WTC11 (cell line): Measurements from ENCODE around the gene MRPL34. TPM values are rescaled to one million over a fixed set of nuclear protein-coding genes. Genes with fewer than 3 reads are reported as not detected.

Experiments used
- ATAC-seq: fragments of 200-7000 bp; cut with Tn5 transposase; 2 replicates; pipeline ENCODE4 v1.10.0; 2021; ENCODE audit warnings: mild to moderate bottlenecking, moderate library complexity
- CTCF ChIA-PET: fragments of 300-600 bp; sonication (Branson Sonifier 250); formaldehyde crosslinking; loops from one replicate; lab custom pipeline; 2021; ENCODE audit warnings: antibody characterized with exemption; lab: Charles Lee
- POLR2A ChIA-PET: fragments of 350-600 bp; sonication (Branson Sonifier 250); formaldehyde crosslinking; loops from one replicate; lab custom pipeline; 2021; ENCODE audit warnings: antibody characterized with exemption; lab: Charles Lee
- DNase-seq: peaks from one replicate; pipeline ENCODE4 v3.0.0; 2021; ENCODE audit warnings: low spot score
- H3K27ac Mint-ChIP-seq: 2 replicates; pipeline ENCODE4 v1.8.0; 2021; ENCODE audit warnings: mixed read lengths
- H3K27me3 Mint-ChIP-seq: 2 replicates; pipeline ENCODE4 v1.8.0; 2021; ENCODE audit warnings: low read depth, mild to moderate bottlenecking, moderate library complexity, mixed read lengths
- H3K36me3 Mint-ChIP-seq: 2 replicates; pipeline ENCODE4 v1.8.0; 2021; ENCODE audit warnings: mixed read lengths
- H3K4me1 Mint-ChIP-seq: 2 replicates; pipeline ENCODE4 v1.8.0; 2022; ENCODE audit warnings: mixed read lengths
- H3K4me3 Mint-ChIP-seq: 2 replicates; pipeline ENCODE4 v1.8.0; 2021; ENCODE audit warnings: mild to moderate bottlenecking, moderate library complexity, mixed read lengths
- H3K9me3 Mint-ChIP-seq: 2 replicates; pipeline ENCODE4 v1.8.0; 2021; ENCODE audit warnings: mixed read lengths
- EMX1 ChIP-seq: fragments of 250-450 bp; sonication (Bioruptor Pico); IDR thresholded peaks from 2 replicates; pipeline ENCODE4 v1.8.0; 2021; ENCODE audit warnings: mild to moderate bottlenecking
- FOXK1 ChIP-seq: sonication (generic); formaldehyde crosslinking; IDR thresholded peaks from 2 replicates; pipeline ENCODE4 v1.8.0; 2022; ENCODE audit warnings: mild to moderate bottlenecking, moderate library complexity, missing genetic modification reagents
- GABPB1 ChIP-seq: sonication (generic); formaldehyde crosslinking; IDR thresholded peaks from 2 replicates; pipeline ENCODE4 v1.8.1; 2023; ENCODE audit warnings: mild to moderate bottlenecking, missing genetic modification reagents
- GRHL2 ChIP-seq: fragments of 250-450 bp; sonication (Bioruptor Pico); IDR thresholded peaks from 2 replicates; pipeline ENCODE4 v1.8.0; 2022; ENCODE audit warnings: mild to moderate bottlenecking, moderate library complexity; ENCODE audit not compliant: insufficient replicate concordance, severe bottlenecking
- JAZF1 ChIP-seq: fragments of 250-450 bp; sonication (Bioruptor Pico); IDR thresholded peaks from 2 replicates; pipeline ENCODE4 v1.9.0; 2021; ENCODE audit warnings: moderate library complexity, mild to moderate bottlenecking, inconsistent platforms
- MXD4 ChIP-seq: fragments of 250-450 bp; sonication (Bioruptor Pico); IDR thresholded peaks from 2 replicates; pipeline ENCODE4 v1.8.0; 2021; ENCODE audit warnings: mild to moderate bottlenecking, moderate library complexity, borderline replicate concordance
- MYBL2 ChIP-seq: sonication (generic); formaldehyde crosslinking; IDR thresholded peaks from 2 replicates; pipeline ENCODE4 v1.8.1; 2023; ENCODE audit warnings: mild to moderate bottlenecking, moderate library complexity, missing genetic modification reagents
- NFE2L1 ChIP-seq: sonication (generic); formaldehyde crosslinking; IDR thresholded peaks from 2 replicates; pipeline ENCODE4 v1.8.1; 2023; ENCODE audit warnings: missing genetic modification reagents
- NR3C1 ChIP-seq: sonication (generic); formaldehyde crosslinking; conservative IDR thresholded peaks from 2 replicates; pipeline ENCODE4 v1.8.1; 2023; ENCODE audit warnings: low read depth, mild to moderate bottlenecking, missing genetic modification reagents
- RORB ChIP-seq: fragments of 250-450 bp; sonication (Bioruptor Pico); IDR thresholded peaks from 2 replicates; pipeline ENCODE4 v1.9.0; 2021; ENCODE audit warnings: mild to moderate bottlenecking
- SOX15 ChIP-seq: fragments of 250-450 bp; sonication (Bioruptor Pico); IDR thresholded peaks from 2 replicates; pipeline ENCODE4 v1.9.0; 2021; ENCODE audit warnings: mild to moderate bottlenecking
- TEAD1 ChIP-seq: sonication (generic); formaldehyde crosslinking; IDR thresholded peaks from 2 replicates; pipeline ENCODE4 v1.8.0; 2022; ENCODE audit warnings: mild to moderate bottlenecking, missing genetic modification reagents
- ZNF121 ChIP-seq: sonication (generic); formaldehyde crosslinking; IDR thresholded peaks from 2 replicates; pipeline ENCODE4 v1.8.0; 2023; ENCODE audit warnings: missing genetic modification reagents
- ZNF219 ChIP-seq: sonication (generic); formaldehyde crosslinking; IDR thresholded peaks from 2 replicates; pipeline ENCODE4 v1.8.0; 2023; ENCODE audit warnings: missing genetic modification reagents, mild to moderate bottlenecking, borderline replicate concordance
- ZNF263 ChIP-seq: sonication (generic); formaldehyde crosslinking; IDR thresholded peaks from 2 replicates; pipeline ENCODE4 v1.8.1; 2022; ENCODE audit warnings: low read depth, mild to moderate bottlenecking, moderate library complexity, missing genetic modification reagents
- ZNF317 ChIP-seq: sonication (generic); formaldehyde crosslinking; IDR thresholded peaks from 2 replicates; pipeline ENCODE4 v1.8.1; 2023; ENCODE audit warnings: low read depth, mild to moderate bottlenecking, moderate library complexity, missing genetic modification reagents, borderline replicate concordance
- ZNF423 ChIP-seq: fragments of 250-450 bp; sonication (Bioruptor Pico); IDR thresholded peaks from 2 replicates; pipeline ENCODE4 v2.1.2; 2022; ENCODE audit warnings: mild to moderate bottlenecking, moderate library complexity
- total RNA-seq: library from RNA; stranded (reverse); gene quantifications from 3 replicates; pipeline ENCODE4 v1.2.3, GENCODE V29; 2021
- TF ChIP-seq, protein P1 (sequence below): sonication (generic); formaldehyde crosslinking; IDR thresholded peaks from 2 replicates; pipeline ENCODE4 v1.8.0; 2022; ENCODE audit warnings: mild to moderate bottlenecking, missing genetic modification reagents
- TF ChIP-seq, protein P2 (sequence below): fragments of 250-450 bp; sonication (Bioruptor Pico); conservative IDR thresholded peaks from 2 replicates; pipeline ENCODE4 v1.9.0; 2021; ENCODE audit warnings: mild to moderate bottlenecking
- TF ChIP-seq, protein P3 (sequence below): sonication (generic); formaldehyde crosslinking; IDR thresholded peaks from 2 replicates; pipeline ENCODE4 v1.8.1; 2022; ENCODE audit warnings: mild to moderate bottlenecking, moderate library complexity, missing genetic modification reagents
- TF ChIP-seq, protein P4 (sequence below): fragments of 250-450 bp; sonication (Bioruptor Pico); IDR thresholded peaks from 2 replicates; pipeline ENCODE4 v1.8.0; 2021; ENCODE audit warnings: mild to moderate bottlenecking
- TF ChIP-seq, protein P5 (sequence below): sonication (generic); formaldehyde crosslinking; IDR thresholded peaks from 2 replicates; pipeline ENCODE4 v1.8.1; 2023; ENCODE audit warnings: mild to moderate bottlenecking, missing genetic modification reagents
- TF ChIP-seq, protein P6 (sequence below): sonication (generic); formaldehyde crosslinking; IDR thresholded peaks from 2 replicates; pipeline ENCODE4 v1.8.1; 2022; ENCODE audit warnings: low read depth, mild to moderate bottlenecking, moderate library complexity, missing genetic modification reagents, borderline replicate concordance
- TF ChIP-seq, protein P7 (sequence below): sonication (generic); formaldehyde crosslinking; IDR thresholded peaks from 2 replicates; pipeline ENCODE4 v1.8.0; 2022; ENCODE audit warnings: mild to moderate bottlenecking, missing genetic modification reagents

The MRPL34 gene
- total RNA-seq, 1 experiment from 2014 or later: 130 TPM

DNA sequence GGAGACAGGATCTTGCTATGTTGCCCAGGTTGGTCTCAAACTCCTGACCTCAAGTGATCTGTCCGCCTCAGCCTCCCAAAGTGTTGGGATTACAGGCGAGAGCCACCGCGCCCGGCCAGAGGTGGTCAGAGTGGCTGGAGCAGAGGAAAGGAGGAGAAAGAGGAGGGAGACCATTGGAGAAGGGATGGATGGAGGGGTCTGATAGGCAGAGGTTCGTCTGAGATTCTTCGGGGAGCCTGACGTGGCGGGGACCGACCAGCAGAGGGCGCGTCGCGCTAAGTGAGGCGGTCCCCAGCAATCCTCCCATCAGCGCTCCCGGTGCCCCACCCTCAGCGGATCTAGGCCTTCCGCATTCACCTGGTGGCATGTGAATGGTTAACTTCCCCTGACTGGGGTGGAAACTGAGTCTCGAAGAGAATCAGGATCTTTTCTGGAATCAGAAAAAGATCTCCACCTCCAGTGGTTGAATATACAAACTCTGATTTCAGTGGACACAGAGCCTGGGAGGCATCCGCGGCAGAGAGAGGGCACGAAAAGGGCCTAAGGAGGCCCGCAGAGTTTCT lies 40.5 kb downstream of the MRPL34 start (continued):
- TF ChIP-seq, protein P1, sequence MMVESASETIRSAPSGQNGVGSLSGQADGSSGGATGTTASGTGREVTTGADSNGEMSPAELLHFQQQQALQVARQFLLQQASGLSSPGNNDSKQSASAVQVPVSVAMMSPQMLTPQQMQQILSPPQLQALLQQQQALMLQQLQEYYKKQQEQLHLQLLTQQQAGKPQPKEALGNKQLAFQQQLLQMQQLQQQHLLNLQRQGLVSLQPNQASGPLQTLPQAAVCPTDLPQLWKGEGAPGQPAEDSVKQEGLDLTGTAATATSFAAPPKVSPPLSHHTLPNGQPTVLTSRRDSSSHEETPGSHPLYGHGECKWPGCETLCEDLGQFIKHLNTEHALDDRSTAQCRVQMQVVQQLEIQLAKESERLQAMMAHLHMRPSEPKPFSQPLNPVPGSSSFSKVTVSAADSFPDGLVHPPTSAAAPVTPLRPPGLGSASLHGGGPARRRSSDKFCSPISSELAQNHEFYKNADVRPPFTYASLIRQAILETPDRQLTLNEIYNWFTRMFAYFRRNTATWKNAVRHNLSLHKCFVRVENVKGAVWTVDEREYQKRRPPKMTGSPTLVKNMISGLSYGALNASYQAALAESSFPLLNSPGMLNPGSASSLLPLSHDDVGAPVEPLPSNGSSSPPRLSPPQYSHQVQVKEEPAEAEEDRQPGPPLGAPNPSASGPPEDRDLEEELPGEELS (CRISPR knock-in tag): no peak
- no peak for TF ChIP-seq MYBL2 (CRISPR knock-in tag)
- TF ChIP-seq ZNF317 (CRISPR knock-in tag): no peak
- TF ChIP-seq, protein P2, sequence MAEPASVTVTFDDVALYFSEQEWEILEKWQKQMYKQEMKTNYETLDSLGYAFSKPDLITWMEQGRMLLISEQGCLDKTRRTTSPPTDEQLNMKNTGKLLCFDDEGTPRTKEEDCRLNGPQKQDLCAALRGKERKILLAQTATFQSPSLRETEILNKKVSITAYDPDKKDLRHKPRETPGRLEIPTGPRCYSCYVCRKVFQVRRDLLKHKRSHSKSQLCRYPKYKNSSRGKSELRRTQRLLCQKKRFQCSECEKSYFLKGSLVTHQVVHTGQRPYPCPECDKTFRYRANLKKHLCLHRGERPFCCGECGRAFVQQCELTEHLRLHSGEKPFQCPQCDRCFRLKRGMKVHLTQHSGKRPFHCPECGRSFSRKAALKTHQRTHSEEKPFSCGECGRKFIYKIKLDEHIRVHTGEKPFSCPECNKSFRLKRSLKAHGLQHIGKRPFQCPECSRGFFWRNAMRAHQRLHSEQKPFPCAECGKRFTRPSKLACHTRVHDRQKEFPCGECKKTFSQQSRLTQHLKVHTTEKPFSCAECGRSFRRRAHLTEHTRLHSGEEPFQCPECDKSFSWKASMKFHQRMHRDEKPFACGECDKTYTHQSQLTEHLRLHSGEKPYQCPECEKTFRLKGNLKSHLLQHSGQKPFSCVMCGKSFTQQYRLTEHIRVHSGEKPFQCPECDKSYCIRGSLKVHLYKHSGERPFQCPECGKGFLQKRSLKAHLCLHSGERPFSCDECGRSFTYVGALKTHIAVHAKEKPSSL (CRISPR knock-in tag): no peak

DNA sequence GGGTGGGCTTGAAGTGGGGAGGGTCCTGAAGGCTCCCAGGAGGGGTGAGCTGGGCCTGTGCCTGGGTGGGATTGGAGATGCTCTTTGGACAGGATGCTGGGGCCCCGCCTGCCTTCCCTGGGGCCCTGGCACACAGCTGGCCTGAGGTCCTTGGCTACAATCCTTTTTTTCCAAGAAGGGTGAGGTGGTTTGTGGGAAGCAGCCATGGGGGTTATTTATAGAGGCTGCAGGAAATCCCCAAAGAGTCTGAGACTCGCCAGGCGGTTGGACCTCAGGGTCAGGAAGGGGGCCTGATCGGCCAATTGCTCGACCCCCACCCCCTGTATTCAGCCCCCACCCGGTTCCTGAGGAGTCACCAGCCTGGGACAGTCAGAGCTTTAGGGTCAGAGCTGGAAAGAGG lies 41.7 kb downstream of the MRPL34 start:
- DNase-seq (no peak), ATAC-seq (no peak)
- H3K27me3 Mint-ChIP-seq: peaks cover 3% of the 10 kb centered on the region; the same call in 1 of the 2 replicates
- H3K9me3 Mint-ChIP-seq: no peaks in the 10 kb centered on the region
- ChIA-PET POLR2A (no interaction called here), CTCF (interaction anchor here (0.6 to 4.4 kb wide), 4 partner anchors 14 to 43 kb away, joined by 3 to 21 read pairs (median 18); partner anchors contain the start of gene ANO8)
- H3K4me3 Mint-ChIP-seq: no peak overlapping the region
- H3K27ac Mint-ChIP-seq: no peak overlapping the region
- H3K36me3 Mint-ChIP-seq: peaks cover 9% of the 10 kb centered on the region
- no peak for TF ChIP-seq SOX15 (CRISPR knock-in tag)
- TF ChIP-seq GABPB1 (CRISPR knock-in tag): no peak
- TF ChIP-seq, protein P3, sequence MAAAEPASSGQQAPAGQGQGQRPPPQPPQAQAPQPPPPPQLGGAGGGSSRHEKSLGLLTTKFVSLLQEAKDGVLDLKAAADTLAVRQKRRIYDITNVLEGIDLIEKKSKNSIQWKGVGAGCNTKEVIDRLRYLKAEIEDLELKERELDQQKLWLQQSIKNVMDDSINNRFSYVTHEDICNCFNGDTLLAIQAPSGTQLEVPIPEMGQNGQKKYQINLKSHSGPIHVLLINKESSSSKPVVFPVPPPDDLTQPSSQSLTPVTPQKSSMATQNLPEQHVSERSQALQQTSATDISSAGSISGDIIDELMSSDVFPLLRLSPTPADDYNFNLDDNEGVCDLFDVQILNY: no peak
- TF ChIP-seq, protein P4, sequence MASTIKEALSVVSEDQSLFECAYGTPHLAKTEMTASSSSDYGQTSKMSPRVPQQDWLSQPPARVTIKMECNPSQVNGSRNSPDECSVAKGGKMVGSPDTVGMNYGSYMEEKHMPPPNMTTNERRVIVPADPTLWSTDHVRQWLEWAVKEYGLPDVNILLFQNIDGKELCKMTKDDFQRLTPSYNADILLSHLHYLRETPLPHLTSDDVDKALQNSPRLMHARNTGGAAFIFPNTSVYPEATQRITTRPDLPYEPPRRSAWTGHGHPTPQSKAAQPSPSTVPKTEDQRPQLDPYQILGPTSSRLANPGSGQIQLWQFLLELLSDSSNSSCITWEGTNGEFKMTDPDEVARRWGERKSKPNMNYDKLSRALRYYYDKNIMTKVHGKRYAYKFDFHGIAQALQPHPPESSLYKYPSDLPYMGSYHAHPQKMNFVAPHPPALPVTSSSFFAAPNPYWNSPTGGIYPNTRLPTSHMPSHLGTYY: no peak
- no peak for TF ChIP-seq GRHL2
- no peak for TF ChIP-seq MXD4 (CRISPR knock-in tag)
- no peak for TF ChIP-seq ZNF423 (CRISPR knock-in tag)
- TF ChIP-seq JAZF1 (CRISPR knock-in tag): no peak
- no peak for TF ChIP-seq RORB (CRISPR knock-in tag)
- TF ChIP-seq, protein P5, sequence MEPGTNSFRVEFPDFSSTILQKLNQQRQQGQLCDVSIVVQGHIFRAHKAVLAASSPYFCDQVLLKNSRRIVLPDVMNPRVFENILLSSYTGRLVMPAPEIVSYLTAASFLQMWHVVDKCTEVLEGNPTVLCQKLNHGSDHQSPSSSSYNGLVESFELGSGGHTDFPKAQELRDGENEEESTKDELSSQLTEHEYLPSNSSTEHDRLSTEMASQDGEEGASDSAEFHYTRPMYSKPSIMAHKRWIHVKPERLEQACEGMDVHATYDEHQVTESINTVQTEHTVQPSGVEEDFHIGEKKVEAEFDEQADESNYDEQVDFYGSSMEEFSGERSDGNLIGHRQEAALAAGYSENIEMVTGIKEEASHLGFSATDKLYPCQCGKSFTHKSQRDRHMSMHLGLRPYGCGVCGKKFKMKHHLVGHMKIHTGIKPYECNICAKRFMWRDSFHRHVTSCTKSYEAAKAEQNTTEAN (CRISPR knock-in tag): no peak
- no peak for TF ChIP-seq ZNF121 (CRISPR knock-in tag)
- TF ChIP-seq FOXK1 (CRISPR knock-in tag): no peak
- TF ChIP-seq, protein P6, sequence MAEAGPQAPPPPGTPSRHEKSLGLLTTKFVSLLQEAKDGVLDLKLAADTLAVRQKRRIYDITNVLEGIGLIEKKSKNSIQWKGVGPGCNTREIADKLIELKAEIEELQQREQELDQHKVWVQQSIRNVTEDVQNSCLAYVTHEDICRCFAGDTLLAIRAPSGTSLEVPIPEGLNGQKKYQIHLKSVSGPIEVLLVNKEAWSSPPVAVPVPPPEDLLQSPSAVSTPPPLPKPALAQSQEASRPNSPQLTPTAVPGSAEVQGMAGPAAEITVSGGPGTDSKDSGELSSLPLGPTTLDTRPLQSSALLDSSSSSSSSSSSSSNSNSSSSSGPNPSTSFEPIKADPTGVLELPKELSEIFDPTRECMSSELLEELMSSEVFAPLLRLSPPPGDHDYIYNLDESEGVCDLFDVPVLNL (CRISPR knock-in tag): no peak
- no peak for TF ChIP-seq EMX1
- no peak for TF ChIP-seq ZNF219 (CRISPR knock-in tag)
- no peak for TF ChIP-seq NR3C1 (CRISPR knock-in tag)
- no peak for TF ChIP-seq ZNF263 (CRISPR knock-in tag)
- no peak for TF ChIP-seq TEAD1
- no peak for TF ChIP-seq NFE2L1 (CRISPR knock-in tag)
- TF ChIP-seq, protein P7, sequence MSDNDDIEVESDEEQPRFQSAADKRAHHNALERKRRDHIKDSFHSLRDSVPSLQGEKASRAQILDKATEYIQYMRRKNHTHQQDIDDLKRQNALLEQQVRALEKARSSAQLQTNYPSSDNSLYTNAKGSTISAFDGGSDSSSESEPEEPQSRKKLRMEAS (CRISPR knock-in tag): no peak
- H3K4me1 Mint-ChIP-seq: peaks cover 18% of the 10 kb centered on the region
